Dedifferentiated amniotic fluid mesenchymal stem cell (primary cell): ENCODE data around the gene LIPC.

Source experiments
- DNase-seq: peaks from one replicate; pipeline ENCODE4 v3.0.0-alpha.2; 2016; ENCODE audit errors: extremely low spot score

LIPC gene

GRCh38 chr15:58406811-58407210 is 25.0 kb upstream of the LIPC start:
- DNase-seq = no peak

DNA sequence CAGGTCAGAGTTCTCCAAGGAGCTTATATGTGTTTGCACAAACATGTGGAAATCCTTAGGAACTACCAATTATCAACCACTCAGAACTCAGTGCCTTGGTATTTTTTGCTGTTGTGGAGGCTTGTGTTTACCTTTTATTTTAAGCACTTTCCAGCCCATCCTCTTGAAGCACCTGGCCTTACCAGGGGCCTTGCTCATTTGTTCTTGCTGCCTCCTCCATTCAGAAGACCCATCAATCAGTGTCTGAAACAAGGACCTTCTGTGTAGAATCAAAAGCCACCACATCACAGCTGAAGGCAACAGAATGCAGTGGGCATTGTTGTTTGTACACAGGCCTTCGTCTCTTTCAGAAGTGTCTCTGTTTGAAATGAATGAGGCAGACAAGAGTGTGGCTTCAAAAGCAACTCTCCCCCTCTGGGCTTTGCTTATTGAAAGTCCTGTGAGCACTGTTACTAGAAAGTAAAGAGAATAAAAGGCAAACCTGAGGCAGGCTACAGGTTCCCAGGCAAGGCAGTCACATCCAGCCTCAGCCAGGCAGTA is 24.5 kb upstream of the LIPC start:
- no peak for DNase-seq

GRCh38 chr15:58407778-58408177 is 24.0 kb upstream of the LIPC start:
- DNase-seq = no peak

DNA sequence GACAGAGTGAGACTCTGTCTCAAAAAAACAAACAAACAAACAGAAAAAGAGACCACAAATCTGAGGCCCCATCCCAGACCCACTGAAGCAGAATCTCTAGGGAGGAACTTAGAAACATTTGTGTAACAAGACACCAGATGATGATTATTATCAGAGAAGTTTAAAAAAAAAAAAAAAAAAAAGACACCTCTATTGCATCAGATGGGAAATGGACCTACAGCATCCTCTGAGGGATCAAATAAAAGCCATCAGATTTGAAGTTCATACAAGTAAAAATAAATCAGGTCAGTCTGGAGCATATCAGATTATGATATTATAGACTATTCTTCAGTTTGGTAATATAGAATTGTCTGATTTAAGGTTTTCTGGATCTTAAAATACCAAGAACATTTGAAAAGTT is 21.9 kb upstream of the LIPC start:
- DNase-seq = no peak

DNA sequence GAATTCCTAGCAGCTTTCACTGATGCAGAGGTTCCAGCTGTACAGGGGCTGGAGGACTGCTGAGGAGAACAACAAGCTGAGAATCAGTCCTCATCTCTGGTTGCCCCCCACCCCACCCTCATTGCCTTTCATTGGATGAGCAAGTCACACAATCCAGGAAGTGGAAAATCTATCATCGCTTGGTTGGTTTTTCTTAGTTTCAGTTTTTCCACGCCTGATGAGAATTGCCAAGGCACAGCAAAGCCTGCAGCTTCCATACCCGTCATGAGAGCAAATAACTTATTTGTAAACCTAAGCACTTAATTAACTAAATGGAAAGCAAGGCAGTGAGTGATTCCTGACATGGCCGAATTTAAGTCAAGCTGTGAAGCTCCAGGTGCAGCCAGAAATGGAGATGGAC is 21.4 kb upstream of the LIPC start:
- peak; percentile 41 for DNase-seq

DNA sequence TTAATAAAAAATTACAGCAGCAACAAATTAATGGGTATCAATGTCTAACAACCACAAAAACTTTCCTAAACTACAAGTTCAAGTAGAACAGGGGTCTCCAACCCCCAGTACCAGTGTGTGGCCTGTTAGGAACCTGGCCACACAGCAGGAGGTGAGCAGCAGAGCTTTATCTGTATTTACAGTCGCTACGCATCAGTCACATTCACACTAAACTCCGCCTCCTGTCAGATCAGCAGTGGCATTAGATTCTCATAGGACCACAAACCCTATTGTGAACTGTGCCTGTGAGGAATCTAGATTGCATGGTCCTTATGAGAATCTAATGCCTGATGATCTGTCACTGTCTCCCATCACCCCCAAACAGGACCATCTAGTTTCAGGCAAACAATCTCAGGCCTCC is 18.5 kb upstream of the LIPC start:
- DNase-seq = no peak

DNA sequence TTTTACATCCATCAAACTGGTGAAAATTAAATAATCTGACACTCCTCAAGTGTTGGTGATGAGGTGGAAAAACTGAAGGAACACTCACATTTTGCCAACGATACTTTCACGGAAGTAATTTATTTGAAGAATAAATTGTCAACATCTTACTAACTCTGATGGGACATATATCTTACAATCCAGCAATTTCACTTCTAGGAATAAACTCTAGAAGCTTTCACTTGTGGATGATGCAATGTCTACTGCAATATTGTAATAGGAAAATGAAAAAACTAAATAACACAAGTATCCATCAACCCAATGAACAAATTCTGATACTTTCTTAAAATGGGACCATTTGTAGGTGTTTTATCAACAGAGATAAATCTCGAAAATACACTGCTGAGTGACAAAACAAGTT is 16.2 kb upstream of the LIPC start:
- peak; percentile 44 for DNase-seq

DNA sequence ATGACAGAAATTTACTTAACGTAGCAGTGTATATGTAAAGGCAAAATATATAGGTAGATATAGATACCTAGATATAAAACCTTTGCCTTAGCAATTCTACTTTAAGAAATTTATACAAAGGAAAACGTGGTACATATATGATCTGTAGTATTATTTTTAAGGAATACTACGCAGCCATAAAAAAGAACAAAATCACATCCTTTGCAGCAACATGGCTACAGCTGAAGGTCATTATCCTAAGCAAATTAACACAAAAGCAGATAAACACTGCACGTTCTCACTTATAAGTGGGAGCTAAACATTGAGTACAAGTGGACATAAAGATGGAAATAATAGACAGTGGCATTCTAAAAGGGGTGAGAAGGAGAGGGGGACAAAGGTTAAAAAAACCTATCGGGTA is 14.8 kb upstream of the LIPC start:
- DNase-seq = no peak

DNA sequence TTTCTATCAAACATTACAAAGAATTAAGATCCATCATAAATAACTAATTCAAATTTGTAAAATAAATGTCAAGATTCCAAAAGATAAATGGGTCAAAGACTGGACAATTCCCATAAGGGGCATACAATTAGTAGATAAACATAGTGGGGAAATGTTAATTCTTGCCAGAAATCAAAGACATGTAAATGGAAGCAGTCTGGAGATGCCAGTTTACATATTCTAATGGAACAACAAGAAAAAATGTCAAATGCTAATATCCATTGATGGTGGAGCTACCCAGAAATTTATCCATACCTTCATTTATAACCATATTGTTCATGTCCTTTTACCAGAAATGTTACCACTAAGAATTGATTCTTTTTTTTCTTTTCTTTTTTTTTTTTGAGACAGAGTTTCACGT is 13.7 kb upstream of the LIPC start:
- DNase-seq = no peak

- no peak for DNase-seq
Measured at GRCh38 chr15:58419803-58420524, 11.8 kb upstream of the LIPC start.

DNA sequence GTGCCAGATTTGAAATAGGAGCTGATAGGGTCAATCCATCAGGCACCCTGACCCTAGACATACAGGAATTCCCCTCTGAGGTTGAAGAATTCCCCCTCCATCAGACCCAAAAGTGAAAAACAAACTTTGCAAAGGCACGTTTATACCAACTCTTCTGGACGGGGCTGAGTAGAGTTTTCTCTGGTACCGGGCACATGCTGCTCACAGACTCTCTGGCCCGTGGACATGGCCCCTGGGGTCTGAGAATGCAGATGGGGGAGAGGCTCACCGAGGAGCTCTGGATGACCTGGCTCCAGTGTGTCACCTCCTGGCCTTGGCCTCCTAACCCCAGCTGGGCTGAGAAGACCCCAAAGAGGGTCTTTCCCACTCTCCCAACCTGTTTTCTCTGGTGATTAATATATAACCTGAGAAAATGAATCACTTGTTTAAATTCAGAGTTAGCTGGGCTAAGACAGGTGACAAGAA is 11.2 kb upstream of the LIPC start:
- no peak for DNase-seq

DNA sequence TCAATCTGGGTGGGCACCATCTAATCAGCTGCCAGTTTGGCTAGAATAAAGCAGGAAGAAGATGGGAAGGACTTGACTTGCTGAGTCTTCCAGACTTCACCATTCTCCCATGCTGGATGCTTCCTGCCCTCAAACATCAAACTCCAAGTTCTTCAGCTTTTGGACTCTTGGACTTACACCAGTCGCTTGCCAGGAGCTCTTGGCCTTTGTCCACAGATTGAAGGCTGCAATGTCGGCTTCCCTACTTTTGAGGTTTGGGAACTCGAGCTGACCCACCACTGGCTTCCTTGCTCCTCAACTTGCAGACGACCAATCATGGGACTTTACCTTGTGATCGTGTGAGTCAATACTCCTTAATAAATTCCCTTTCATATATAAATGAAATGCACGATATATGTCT is 8.6 kb upstream of the LIPC start:
- DNase-seq = no peak

DNA sequence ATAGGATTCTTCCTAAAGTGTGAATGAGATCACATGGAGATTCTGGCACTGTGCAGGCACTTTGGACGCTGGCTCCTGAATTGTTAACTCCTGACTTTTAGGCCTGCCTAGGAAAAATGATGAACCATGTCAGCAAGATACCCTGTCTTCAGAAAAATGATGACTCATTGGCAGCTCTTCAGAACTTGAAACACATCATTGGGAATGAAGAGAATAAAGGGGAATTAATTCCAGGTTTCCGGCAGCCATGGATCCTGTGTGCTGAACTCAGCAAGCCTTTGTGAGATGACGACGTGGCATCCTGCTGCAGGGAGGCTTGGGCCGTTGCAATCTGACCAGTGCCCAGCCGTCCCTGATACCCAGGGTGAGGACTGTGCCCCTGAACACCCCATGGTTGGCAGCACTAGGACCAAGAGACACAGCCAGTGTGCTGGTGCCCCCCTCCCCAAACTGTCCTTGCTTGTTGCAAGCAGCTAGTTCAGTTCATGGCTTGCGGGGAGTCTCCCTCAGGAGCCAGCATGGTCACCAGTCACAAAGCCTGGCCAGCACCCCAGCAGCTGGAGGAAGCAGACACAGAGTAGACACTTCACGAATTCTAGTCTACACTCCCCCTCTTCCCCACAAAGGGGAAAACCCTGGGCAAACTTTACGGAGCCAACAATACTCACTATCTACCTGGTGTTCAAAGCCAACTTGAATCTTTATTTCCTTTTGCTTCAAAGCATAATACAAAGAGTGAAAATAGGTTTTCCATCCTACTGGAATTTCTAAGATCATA is 7.8 kb upstream of the LIPC start:
- DNase-seq = no peak

GRCh38 chr15:58424722-58425121 is 7.1 kb upstream of the LIPC start:
- DNase-seq = no peak

- DNase-seq = no peak
Measured at GRCh38 chr15:58425185-58425584, 6.6 kb upstream of the LIPC start.

GRCh38 chr15:58425834-58426233 is 6.0 kb upstream of the LIPC start:
- DNase-seq = no peak

GRCh38 chr15:58426501-58426900 is 5.3 kb upstream of the LIPC start:
- DNase-seq = no peak

DNA sequence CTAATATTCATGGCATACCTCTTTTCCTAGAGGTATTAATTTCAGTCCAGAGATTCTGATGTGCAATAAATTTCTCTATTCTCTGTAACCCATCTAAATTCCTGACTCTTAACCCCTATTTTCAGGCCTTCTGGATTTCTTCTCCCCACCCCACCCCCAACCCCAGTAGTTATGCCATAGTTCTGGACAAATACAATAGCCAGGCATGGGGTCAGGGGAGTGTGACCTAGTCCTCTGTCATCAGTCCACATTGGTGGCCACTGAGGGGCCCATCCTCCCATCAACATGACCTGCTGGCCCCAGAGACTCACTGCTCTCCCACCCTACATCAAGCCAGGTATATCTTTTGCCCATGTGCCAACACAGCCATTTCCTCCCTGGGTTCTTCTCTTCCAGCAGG is 3.8 kb upstream of the LIPC start:
- no peak for DNase-seq

DNA sequence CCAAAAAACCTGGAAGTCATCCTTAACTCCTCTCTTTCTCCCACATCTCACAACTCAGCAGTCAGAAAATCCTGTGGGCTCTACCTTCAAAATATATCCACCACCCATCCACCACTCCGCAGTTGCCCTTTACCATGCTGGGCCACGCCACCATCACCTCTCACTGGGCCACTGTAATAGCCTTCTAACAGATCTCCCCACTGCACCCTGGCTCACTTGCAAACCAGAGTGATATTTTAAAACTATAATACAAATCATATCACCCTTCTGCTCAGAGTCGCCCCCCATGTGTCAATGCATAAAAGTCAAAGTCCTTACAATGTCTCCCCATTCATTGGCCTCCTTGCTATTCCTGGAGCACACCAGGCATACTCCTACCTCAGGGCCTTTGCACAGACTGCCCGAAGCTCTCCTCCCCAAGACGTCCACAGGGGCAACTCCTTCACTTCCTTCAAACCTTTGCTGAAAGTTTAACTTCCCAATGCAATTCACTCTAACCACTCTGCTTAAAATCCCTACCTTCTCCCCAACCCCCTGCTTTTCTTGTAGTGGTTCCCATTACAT is 1.5 kb upstream of the LIPC start:
- DNase-seq = no peak

DNA sequence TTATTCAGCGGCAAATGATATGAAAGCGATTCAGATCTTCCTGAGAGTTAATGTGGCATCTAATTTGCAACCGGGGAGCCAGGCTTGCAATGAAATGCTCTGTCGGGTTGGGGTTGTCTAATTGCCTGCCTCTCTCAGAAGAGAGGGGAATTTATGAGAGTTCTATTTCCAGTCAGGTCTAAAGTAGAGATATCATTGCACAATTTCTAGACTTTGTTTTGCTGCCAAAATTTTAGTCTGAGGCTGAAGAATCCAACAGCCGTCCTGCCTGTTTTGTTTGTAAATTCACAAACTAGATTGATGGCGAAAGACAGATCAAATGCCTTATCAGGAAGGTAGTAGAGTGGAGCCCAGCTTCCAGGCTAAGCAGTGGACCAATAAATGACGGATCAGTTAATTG is 610 bp downstream of the LIPC start:
- DNase-seq = no peak

- DNase-seq = no peak
Measured at GRCh38 chr15:58433597-58434333, 2.0 kb downstream of the LIPC start.

DNA sequence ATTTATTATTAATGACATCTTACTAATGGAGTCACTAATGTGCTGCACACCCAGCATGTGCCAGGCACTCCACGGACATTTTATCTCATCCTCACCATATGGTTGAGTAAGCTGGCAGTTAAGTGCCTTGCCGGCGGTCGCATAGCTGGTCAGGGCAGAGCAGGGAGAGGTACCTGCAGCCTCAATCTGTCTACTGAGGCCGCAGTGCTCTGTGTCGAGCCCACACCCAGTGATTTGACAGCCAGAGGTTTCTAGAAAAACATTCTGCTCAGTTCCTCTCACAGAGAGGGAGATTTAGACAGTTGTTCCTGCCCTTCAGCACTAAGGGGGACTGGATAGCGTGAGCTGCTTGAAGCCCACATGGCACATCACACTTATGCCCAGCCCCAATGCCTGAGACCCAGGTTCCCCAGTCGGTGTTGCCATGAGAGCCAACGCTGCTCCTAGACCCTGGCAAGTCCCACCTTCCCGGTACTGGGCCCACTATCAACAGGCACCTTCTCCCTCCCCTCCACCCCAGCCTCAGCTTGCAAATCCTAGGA is 2.6 kb downstream of the LIPC start:
- no peak for DNase-seq
